HEK293 (cell line): ENCODE data around the gene ATP6V0A1.

Experiments
- CTCF ChIA-PET: fragments of 350-600 bp; formaldehyde crosslinking; extraction: SDS; loops from one replicate; lab custom pipeline; 2021; ENCODE audit warnings: antibody characterized with exemption; lab: Yijun Ruan, JAX
- POLR2A ChIA-PET: fragments of 300-600 bp; formaldehyde crosslinking; extraction: SDS; loops from one replicate; lab custom pipeline; 2020; ENCODE audit warnings: antibody characterized with exemption, inconsistent platforms; lab: Yijun Ruan, JAX
- H3K27ac ChIP-seq: fragments of 200-500 bp; sonication (Bioruptor generic); 2 replicates; pipeline ENCODE4 v1.5.1; 2014; ENCODE audit warnings: low read depth, low read length, control low read depth, inconsistent platforms; ENCODE audit errors: extremely low read depth
- H3K36me3 ChIP-seq, 2 experiments: fragments of 200-500 bp in 1 of 2; sonication (Bioruptor generic) in 1 of 2; 1 replicate in 1 of 2; 2 replicates in 1 of 2; pipeline ENCODE4 v1.5.1; 2014 to 2017; ENCODE audit warnings: inconsistent platforms in 2 of 2, low read length in 2 of 2; ENCODE audit not compliant: control insufficient read depth in 2 of 2, insufficient read depth in 1 of 2
- H3K4me1 ChIP-seq: fragments of 200-500 bp; sonication (Bioruptor generic); 2 replicates; pipeline ENCODE4 v1.5.1; 2014; ENCODE audit warnings: mild to moderate bottlenecking, low read length, inconsistent platforms; ENCODE audit not compliant: control insufficient read depth, insufficient read depth
- H3K4me3 ChIP-seq: 2 replicates; pipeline ENCODE4 v1.5.1; 2011; ENCODE audit warnings: low read depth, mild to moderate bottlenecking, control low read depth, low read length, moderate library complexity
- H3K9me3 ChIP-seq: fragments of 200-500 bp; sonication (Bioruptor generic); 2 replicates; pipeline ENCODE4 v1.5.1; 2014; ENCODE audit warnings: low read depth, low read length, inconsistent platforms; ENCODE audit not compliant: control insufficient read depth, insufficient read depth
- BCL11A ChIP-seq: fragments of 450-650 bp; formaldehyde crosslinking; IDR thresholded peaks from 2 replicates; pipeline ENCODE4 v1.5.1; 2016; ENCODE audit warnings: low read depth, missing biosample characterization, missing genetic modification characterization
- EGR2 ChIP-seq: fragments of 450-650 bp; formaldehyde crosslinking; IDR thresholded peaks from 2 replicates; pipeline ENCODE4 v1.5.1; 2016; ENCODE audit warnings: low read depth, missing biosample characterization, missing genetic modification characterization
- GFI1B ChIP-seq: fragments of 450-650 bp; formaldehyde crosslinking; IDR thresholded peaks from 2 replicates; pipeline ENCODE4 v1.5.1; 2016; ENCODE audit warnings: missing biosample characterization, missing genetic modification characterization
- PRDM2 ChIP-seq: fragments of 450-650 bp; formaldehyde crosslinking; IDR thresholded peaks from 2 replicates; pipeline ENCODE4 v1.5.1; 2016; ENCODE audit warnings: missing biosample characterization, missing genetic modification characterization, borderline replicate concordance
- SCRT2 ChIP-seq: fragments of 450-650 bp; formaldehyde crosslinking; IDR thresholded peaks from 2 replicates; pipeline ENCODE4 v1.5.1; 2016; ENCODE audit warnings: missing biosample characterization, missing genetic modification characterization
- SETDB1 ChIP-seq: IDR thresholded peaks from one replicate; pipeline ENCODE4 v1.6.1; 2017; ENCODE audit warnings: mild to moderate bottlenecking, low read length, moderate library complexity, mixed read lengths; ENCODE audit not compliant: insufficient read length
- TCF7L2 ChIP-seq: IDR thresholded peaks from 2 replicates; pipeline ENCODE4 v1.6.1; 2011; ENCODE audit warnings: low read depth, mild to moderate bottlenecking, inconsistent platforms, low read length, moderate library complexity, borderline replicate concordance
- TSHZ1 ChIP-seq: fragments of 450-650 bp; formaldehyde crosslinking; IDR thresholded peaks from 2 replicates; pipeline ENCODE4 v1.5.1; 2016; ENCODE audit warnings: missing biosample characterization, missing genetic modification characterization, borderline replicate concordance
- ZBTB48 ChIP-seq: fragments of 450-650 bp; formaldehyde crosslinking; IDR thresholded peaks from 2 replicates; pipeline ENCODE4 v1.5.1; 2016; ENCODE audit warnings: missing biosample characterization, missing genetic modification characterization
- ZNF112 ChIP-seq: fragments of 450-650 bp; formaldehyde crosslinking; IDR thresholded peaks from 2 replicates; pipeline ENCODE4 v1.5.0; 2017; ENCODE audit warnings: missing biosample characterization, missing genetic modification characterization
- ZNF133 ChIP-seq: fragments of 450-650 bp; formaldehyde crosslinking; IDR thresholded peaks from 2 replicates; pipeline ENCODE4 v1.5.1; 2016; ENCODE audit warnings: missing biosample characterization, missing genetic modification characterization
- ZNF18 ChIP-seq: fragments of 450-650 bp; formaldehyde crosslinking; IDR thresholded peaks from 2 replicates; pipeline ENCODE4 v1.5.1; 2016; ENCODE audit warnings: missing biosample characterization, missing genetic modification characterization
- ZNF2 ChIP-seq: fragments of 450-650 bp; formaldehyde crosslinking; IDR thresholded peaks from 2 replicates; pipeline ENCODE4 v1.5.1; 2016; ENCODE audit warnings: missing biosample characterization, missing genetic modification characterization
- ZNF223 ChIP-seq: fragments of 450-650 bp; formaldehyde crosslinking; IDR thresholded peaks from 2 replicates; pipeline ENCODE4 v1.5.1; 2016; ENCODE audit warnings: missing biosample characterization, missing genetic modification characterization
- ZNF292 ChIP-seq: fragments of 450-650 bp; formaldehyde crosslinking; IDR thresholded peaks from 2 replicates; pipeline ENCODE4 v1.5.1; 2016; ENCODE audit warnings: low read depth, missing biosample characterization, missing genetic modification characterization, borderline replicate concordance
- ZNF324 ChIP-seq: fragments of 450-650 bp; formaldehyde crosslinking; IDR thresholded peaks from 2 replicates; pipeline ENCODE4 v1.5.1; 2016; ENCODE audit warnings: missing biosample characterization, missing genetic modification characterization
- ZNF335 ChIP-seq: fragments of 450-650 bp; formaldehyde crosslinking; conservative IDR thresholded peaks from 2 replicates; pipeline ENCODE4 v1.5.1; 2016; ENCODE audit warnings: missing biosample characterization, missing genetic modification characterization
- ZNF473 ChIP-seq: fragments of 450-650 bp; formaldehyde crosslinking; IDR thresholded peaks from 2 replicates; pipeline ENCODE4 v1.5.1; 2017; ENCODE audit warnings: missing biosample characterization, missing genetic modification characterization
- ZNF514 ChIP-seq: fragments of 450-650 bp; formaldehyde crosslinking; IDR thresholded peaks from 2 replicates; pipeline ENCODE4 v1.5.1; 2016; ENCODE audit warnings: missing biosample characterization, missing genetic modification characterization
- ZNF521 ChIP-seq: fragments of 450-650 bp; formaldehyde crosslinking; IDR thresholded peaks from 2 replicates; pipeline ENCODE4 v1.5.1; 2017; ENCODE audit warnings: missing biosample characterization, mild to moderate bottlenecking, missing genetic modification characterization
- ZNF621 ChIP-seq: fragments of 450-650 bp; formaldehyde crosslinking; IDR thresholded peaks from 2 replicates; pipeline ENCODE4 v1.5.1; 2017; ENCODE audit warnings: missing biosample characterization, missing genetic modification characterization
- ZNF626 ChIP-seq: fragments of 450-650 bp; sonication (Bioruptor Pico); formaldehyde crosslinking; IDR thresholded peaks from 2 replicates; pipeline ENCODE4 v1.5.1; 2018; ENCODE audit warnings: missing biosample characterization, missing genetic modification characterization, inconsistent platforms
- ZNF654 ChIP-seq: fragments of 450-650 bp; formaldehyde crosslinking; IDR thresholded peaks from 2 replicates; pipeline ENCODE4 v1.5.1; 2016; ENCODE audit warnings: low read depth, missing biosample characterization, missing genetic modification characterization
- ZNF677 ChIP-seq: fragments of 450-650 bp; IDR thresholded peaks from 2 replicates; pipeline ENCODE4 v1.5.0; 2018; ENCODE audit warnings: missing biosample characterization, mild to moderate bottlenecking, missing genetic modification characterization, moderate library complexity
- ZNF792 ChIP-seq: fragments of 450-650 bp; formaldehyde crosslinking; IDR thresholded peaks from 2 replicates; pipeline ENCODE4 v1.5.1; 2016; ENCODE audit warnings: missing biosample characterization, missing genetic modification characterization
- ZNF830 ChIP-seq: fragments of 450-650 bp; IDR thresholded peaks from 2 replicates; pipeline ENCODE4 v1.5.0; 2018; ENCODE audit warnings: missing biosample characterization, missing genetic modification characterization, low read depth, mild to moderate bottlenecking, moderate library complexity

Gene ATP6V0A1

DNA sequence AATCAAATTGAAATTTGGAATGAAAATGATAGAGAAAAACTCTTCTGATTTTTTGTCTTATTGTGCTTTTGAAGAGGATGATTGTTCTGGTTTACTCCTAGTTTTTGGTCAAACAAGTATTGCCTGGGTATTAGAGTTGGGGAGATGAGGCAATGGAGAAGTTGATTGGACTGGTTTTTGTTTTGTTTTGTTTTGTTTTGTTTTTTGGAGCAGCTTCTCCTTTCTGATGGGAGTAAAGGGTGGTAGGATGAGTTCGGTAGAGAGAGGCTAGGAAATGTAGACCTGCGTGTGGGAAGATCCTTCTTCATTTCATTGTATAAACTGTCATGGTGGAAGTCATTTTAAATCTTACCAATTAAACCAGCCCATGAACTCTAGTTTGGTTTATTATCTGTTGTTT is 17.7 kb downstream of the ATP6V0A1 start:
- POLR2A ChIA-PET, result no interaction called here
- Histone ChIP-seq H3K9me3 (no peaks in the 10 kb centered on the region), H3K4me3 (no peak overlapping the region), H3K36me3 (peaks cover 74 to 92% of the 10 kb centered on the region in 2 experiments), H3K4me1 (no peaks in the 10 kb centered on the region), H3K27ac (no peak overlapping the region)
- CTCF ChIA-PET, result interaction anchor here (0.8 kb wide), 1 partner anchor 23 kb away, joined by 4 read pairs; no protein-coding TSS in a partner anchor
- TF ChIP-seq ZNF521 (tag by site-specific recombination) (no peak), EGR2 (tag by site-specific recombination) (no peak), ZNF2 (no peak), ZNF654 (tag by site-specific recombination) (no peak), ZNF18 (tag by site-specific recombination) (no peak), ZNF335 (tag by site-specific recombination) (no peak), BCL11A (tag by site-specific recombination) (no peak), ZNF133 (tag by site-specific recombination) (no peak), ZNF830 (tag by site-specific recombination) (no peak), ZNF473 (tag by site-specific recombination) (no peak), ZNF112 (tag by site-specific recombination) (no peak)

GRCh38 chr17:42477173-42477572 is 18.5 kb downstream of the ATP6V0A1 start:
- Histone ChIP-seq H3K4me3 (no peak overlapping the region), H3K4me1 (no peaks in the 10 kb centered on the region), H3K9me3 (no peaks in the 10 kb centered on the region), H3K36me3 (peaks cover 75 to 92% of the 10 kb centered on the region in 2 experiments), H3K27ac (no peak overlapping the region)
- ChIA-PET CTCF (interaction anchor here (0.7 kb wide), 1 partner anchor 87 kb away, joined by 3 read pairs; no protein-coding TSS in a partner anchor), POLR2A (no interaction called here)
- TF ChIP-seq ZNF112 (tag by site-specific recombination) (no peak), SETDB1 (no peak), TSHZ1 (tag by site-specific recombination) (no peak), ZNF677 (no peak), SCRT2 (tag by site-specific recombination) (no peak), GFI1B (no peak), ZNF621 (tag by site-specific recombination) (no peak), ZNF324 (tag by site-specific recombination) (no peak), ZNF514 (tag by site-specific recombination) (no peak), ZNF223 (tag by site-specific recombination) (no peak), TCF7L2 (no peak), PRDM2 (tag by site-specific recombination) (no peak), ZNF292 (no peak), ZNF792 (no peak), ZNF626 (tag by site-specific recombination) (no peak), ZBTB48 (no peak)
